RWPE2 (cell line): ENCODE results near the gene STX11.

Experiments used
- ATAC-seq: fragments of 200-7000 bp; cut with Tn5 transposase; 3 replicates; pipeline ENCODE4 v1.9.1; 2021; ENCODE audit warnings: low read depth
- DNase-seq: peaks from one replicate; pipeline ENCODE4 v3.0.0-alpha.2; 2020; ENCODE audit warnings: low spot score
- H3K27ac ChIP-seq: fragments of 450-650 bp; 2 replicates; pipeline ENCODE4 v1.5.1; 2017; ENCODE audit warnings: mild to moderate bottlenecking; ENCODE audit not compliant: poor library complexity, severe bottlenecking
- H3K27me3 ChIP-seq: fragments of 250-450 bp; sonication (Bioruptor Pico); 2 replicates; pipeline ENCODE4 v1.5.1; 2021; ENCODE audit warnings: mild to moderate bottlenecking, moderate library complexity; ENCODE audit not compliant: insufficient read depth, poor library complexity, severe bottlenecking
- H3K36me3 ChIP-seq: fragments of 250-450 bp; sonication (Bioruptor Pico); 2 replicates; pipeline ENCODE4 v1.5.1; 2020; ENCODE audit warnings: low read depth, mild to moderate bottlenecking, moderate library complexity
- H3K4me1 ChIP-seq: fragments of 250-450 bp; sonication (Bioruptor Pico); 2 replicates; pipeline ENCODE4 v1.5.1; 2021; ENCODE audit warnings: mild to moderate bottlenecking, moderate library complexity; ENCODE audit not compliant: insufficient read depth, poor library complexity, severe bottlenecking
- H3K4me3 ChIP-seq: fragments of 250-450 bp; sonication (Bioruptor Pico); 2 replicates; pipeline ENCODE4 v1.5.1; 2021; ENCODE audit warnings: mild to moderate bottlenecking, moderate library complexity; ENCODE audit not compliant: severe bottlenecking
- H3K9me3 ChIP-seq: fragments of 250-450 bp; sonication (Bioruptor Pico); 2 replicates; pipeline ENCODE4 v1.5.1; 2021; ENCODE audit warnings: mild to moderate bottlenecking, moderate library complexity; ENCODE audit not compliant: severe bottlenecking
- TF ChIP-seq, protein P1 (sequence below): fragments of 450-650 bp; IDR thresholded peaks from one replicate; pipeline ENCODE4 v1.5.1; 2017; ENCODE audit warnings: mild to moderate bottlenecking, moderate library complexity; ENCODE audit not compliant: poor library complexity, severe bottlenecking

Gene STX11

DNA sequence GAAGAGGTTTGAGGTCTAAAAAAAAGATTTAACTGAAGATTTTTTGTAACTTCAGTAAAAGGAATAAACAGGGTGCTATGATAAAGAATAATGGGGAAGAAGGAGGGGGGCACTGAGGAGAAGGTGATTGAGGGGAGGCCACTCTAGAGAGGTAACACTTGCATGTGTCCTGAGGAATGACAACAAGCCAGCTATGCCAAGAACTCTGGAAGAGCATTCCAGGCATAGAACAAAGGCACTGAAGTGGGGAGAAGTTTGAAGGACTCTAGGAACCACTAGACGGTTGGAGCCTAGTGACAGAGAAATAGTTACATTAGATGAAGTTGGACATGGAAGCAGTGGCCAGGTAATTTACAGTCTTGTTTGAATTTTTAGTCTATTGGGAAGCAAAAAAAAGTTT is 44.1 kb upstream of the STX11 start:
- no peak overlapping the region for H3K4me3 ChIP-seq
- no peaks in the 10 kb centered on the region for H3K27me3 ChIP-seq
- DNase-seq: no peak
- TF ChIP-seq, protein P1, sequence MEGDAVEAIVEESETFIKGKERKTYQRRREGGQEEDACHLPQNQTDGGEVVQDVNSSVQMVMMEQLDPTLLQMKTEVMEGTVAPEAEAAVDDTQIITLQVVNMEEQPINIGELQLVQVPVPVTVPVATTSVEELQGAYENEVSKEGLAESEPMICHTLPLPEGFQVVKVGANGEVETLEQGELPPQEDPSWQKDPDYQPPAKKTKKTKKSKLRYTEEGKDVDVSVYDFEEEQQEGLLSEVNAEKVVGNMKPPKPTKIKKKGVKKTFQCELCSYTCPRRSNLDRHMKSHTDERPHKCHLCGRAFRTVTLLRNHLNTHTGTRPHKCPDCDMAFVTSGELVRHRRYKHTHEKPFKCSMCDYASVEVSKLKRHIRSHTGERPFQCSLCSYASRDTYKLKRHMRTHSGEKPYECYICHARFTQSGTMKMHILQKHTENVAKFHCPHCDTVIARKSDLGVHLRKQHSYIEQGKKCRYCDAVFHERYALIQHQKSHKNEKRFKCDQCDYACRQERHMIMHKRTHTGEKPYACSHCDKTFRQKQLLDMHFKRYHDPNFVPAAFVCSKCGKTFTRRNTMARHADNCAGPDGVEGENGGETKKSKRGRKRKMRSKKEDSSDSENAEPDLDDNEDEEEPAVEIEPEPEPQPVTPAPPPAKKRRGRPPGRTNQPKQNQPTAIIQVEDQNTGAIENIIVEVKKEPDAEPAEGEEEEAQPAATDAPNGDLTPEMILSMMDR: no peak
- no peak overlapping the region for H3K27ac ChIP-seq
- no peaks in the 10 kb centered on the region for H3K4me1 ChIP-seq
- H3K9me3 ChIP-seq: no peaks in the 10 kb centered on the region
- no peak for ATAC-seq
- no peaks in the 10 kb centered on the region for H3K36me3 ChIP-seq

DNA sequence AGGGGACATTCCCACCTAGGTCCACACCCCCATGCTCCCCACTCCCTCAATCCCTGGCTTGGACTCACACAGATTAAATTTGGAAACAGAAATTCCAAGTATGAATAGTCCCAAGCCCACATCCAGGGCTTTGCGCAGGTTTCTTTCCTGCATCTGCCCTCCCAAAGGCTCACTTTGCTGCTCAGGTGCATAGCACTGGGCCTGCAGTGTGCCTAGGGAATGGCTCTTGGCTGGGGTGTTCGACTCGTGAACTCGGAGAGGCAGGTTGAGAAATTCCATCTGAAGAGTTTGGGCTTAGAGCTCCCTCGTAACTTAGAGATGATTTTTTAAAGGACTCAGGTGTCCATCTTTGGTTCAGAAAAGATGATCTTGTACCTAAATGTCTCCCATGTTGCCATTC is 40.1 kb upstream of the STX11 start:
- no peaks in the 10 kb centered on the region for H3K4me1 ChIP-seq
- TF ChIP-seq, protein P1: no peak
- no peaks in the 10 kb centered on the region for H3K36me3 ChIP-seq
- H3K4me3 ChIP-seq: no peak overlapping the region
- no peaks in the 10 kb centered on the region for H3K9me3 ChIP-seq
- no peaks in the 10 kb centered on the region for H3K27me3 ChIP-seq
- DNase-seq (no peak), ATAC-seq (no peak)
- H3K27ac ChIP-seq: no peak overlapping the region

DNA sequence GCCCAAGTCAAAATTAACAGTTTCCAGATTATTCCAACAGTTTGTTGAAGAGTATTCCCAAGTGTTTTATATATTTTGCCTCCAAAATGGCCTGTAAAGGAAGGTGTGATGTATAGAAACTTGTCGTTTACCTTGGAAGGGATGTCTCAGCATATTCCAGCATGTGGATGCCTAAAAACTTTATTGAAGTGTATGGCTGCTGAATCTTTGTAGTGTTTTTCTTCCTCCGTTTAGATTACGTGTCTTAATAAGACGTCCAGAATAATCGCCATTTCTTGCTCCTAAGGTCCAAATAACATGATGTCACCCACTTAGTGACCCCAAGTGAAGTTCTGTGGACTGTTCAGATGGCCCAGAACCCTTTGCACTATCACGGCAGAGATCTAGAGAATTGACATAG is 37.0 kb upstream of the STX11 start:
- peaks cover 2% of the 10 kb centered on the region for H3K9me3 ChIP-seq
- no peaks in the 10 kb centered on the region for H3K27me3 ChIP-seq
- no peaks in the 10 kb centered on the region for H3K36me3 ChIP-seq
- no peak for DNase-seq
- TF ChIP-seq, protein P1: no peak
- H3K27ac ChIP-seq: no peak overlapping the region
- H3K4me3 ChIP-seq: no peak overlapping the region
- ATAC-seq: no peak
- no peaks in the 10 kb centered on the region for H3K4me1 ChIP-seq

DNA sequence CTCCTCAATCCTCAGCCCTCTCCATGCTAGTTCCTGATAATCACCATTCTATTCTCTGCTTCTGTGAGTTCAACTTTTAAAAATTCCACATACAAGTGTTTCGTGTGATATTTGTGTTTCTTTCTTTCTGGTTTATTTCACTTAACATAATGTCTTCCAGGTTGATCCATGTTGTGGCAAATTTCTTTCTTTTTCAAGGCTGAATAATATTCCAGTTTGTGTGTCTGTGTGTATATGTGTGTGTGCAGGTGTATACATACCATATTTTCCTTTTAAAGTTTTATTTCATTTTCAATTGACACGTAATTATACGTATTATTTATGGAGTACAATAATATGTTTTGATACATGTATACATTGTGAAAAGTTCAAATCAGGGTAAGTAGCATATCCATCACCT is 35.1 kb upstream of the STX11 start:
- H3K4me1 ChIP-seq: no peaks in the 10 kb centered on the region
- H3K36me3 ChIP-seq: no peaks in the 10 kb centered on the region
- no peak for ATAC-seq
- H3K9me3 ChIP-seq: peaks cover 2% of the 10 kb centered on the region
- H3K27me3 ChIP-seq: no peaks in the 10 kb centered on the region
- no peak overlapping the region for H3K27ac ChIP-seq
- no peak overlapping the region for H3K4me3 ChIP-seq
- DNase-seq: no peak
- TF ChIP-seq, protein P1: no peak

DNA sequence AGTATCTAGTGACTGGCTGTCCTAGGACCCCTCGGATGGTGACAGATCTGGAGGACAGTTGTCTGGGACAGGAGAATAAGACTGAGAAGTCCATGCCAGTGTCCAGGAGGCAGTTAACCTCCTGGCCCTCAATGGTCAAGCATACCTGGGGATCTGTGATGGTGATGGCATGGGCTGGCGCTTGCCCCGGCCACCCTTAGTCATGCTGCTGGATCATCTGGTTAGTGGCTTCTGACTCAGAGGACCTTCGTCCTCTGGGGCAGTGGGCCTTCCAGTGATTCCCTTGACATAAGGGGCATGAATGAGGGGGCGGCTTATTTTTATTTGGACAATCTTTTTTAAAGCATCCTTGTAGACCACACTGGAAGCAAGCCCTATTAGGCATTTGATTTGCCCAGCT is 30.9 kb upstream of the STX11 start:
- Histone ChIP-seq H3K4me3 (no peak overlapping the region), H3K9me3 (peaks cover 2% of the 10 kb centered on the region), H3K4me1 (no peaks in the 10 kb centered on the region), H3K27ac (no peak overlapping the region), H3K36me3 (no peaks in the 10 kb centered on the region), H3K27me3 (no peaks in the 10 kb centered on the region)
- no peak for ATAC-seq
- no peak for DNase-seq
- TF ChIP-seq, protein P1: no peak
